8988T (cell line): Measurements from ENCODE around the gene APOBEC4.
"Not testable (repeated sequence)": the region's sequence is repeated elsewhere in the genome, so short reads cannot be mapped to it uniquely, and the experiment has no call there.

Source experiments
- DNase-seq: peaks from one replicate; pipeline ENCODE4 v3.0.0; 2011

The APOBEC4 gene

GRCh38 chr1:183633676-183634343, 19.3 kb downstream of the APOBEC4 start:
- DNase-seq, result no peak

GRCh38 chr1:183632964-183633363, 20.2 kb downstream of the APOBEC4 start:
- DNase-seq, result no peak

- no peak for DNase-seq
Measured at GRCh38 chr1:183632114-183632513, 21.0 kb downstream of the APOBEC4 start.

- DNase-seq, result no peak
Measured at GRCh38 chr1:183630748-183631147, 22.4 kb downstream of the APOBEC4 start.

- DNase-seq, result no peak
Measured at GRCh38 chr1:183628537-183628936, 24.6 kb downstream of the APOBEC4 start.

- not testable (repeated sequence) for DNase-seq
Measured at GRCh38 chr1:183626236-183626635, 26.9 kb downstream of the APOBEC4 start.

- DNase-seq, result no peak
Measured at GRCh38 chr1:183622884-183623785, 30.0 kb downstream of the APOBEC4 start.

GRCh38 chr1:183622013-183622412, 31.1 kb downstream of the APOBEC4 start:
- DNase-seq, result no peak

- DNase-seq, result no peak
Measured at GRCh38 chr1:183620311-183620710, 32.8 kb downstream of the APOBEC4 start.

- no peak for DNase-seq
Measured at GRCh38 chr1:183619781-183620180, 33.3 kb downstream of the APOBEC4 start.

GRCh38 chr1:183618202-183618601, 34.9 kb downstream of the APOBEC4 start:
- not testable (repeated sequence) for DNase-seq

- not testable (repeated sequence) for DNase-seq
Measured at GRCh38 chr1:183612975-183613374, 40.1 kb downstream of the APOBEC4 start.

GRCh38 chr1:183612407-183612806, 40.7 kb downstream of the APOBEC4 start:
- no peak for DNase-seq

GRCh38 chr1:183611021-183611420, 42.1 kb downstream of the APOBEC4 start:
- DNase-seq, result no peak

GRCh38 chr1:183609759-183610452, 43.2 kb downstream of the APOBEC4 start:
- DNase-seq, result no peak

GRCh38 chr1:183609313-183609712, 43.8 kb downstream of the APOBEC4 start:
- DNase-seq, result no peak

- no peak for DNase-seq
Measured at GRCh38 chr1:183607322-183607980, 45.7 kb downstream of the APOBEC4 start.

GRCh38 chr1:183605904-183606303, 47.2 kb downstream of the APOBEC4 start:
- DNase-seq, result no peak

GRCh38 chr1:183604815-183605214, 48.3 kb downstream of the APOBEC4 start:
- DNase-seq, result no peak

- no peak for DNase-seq
Measured at GRCh38 chr1:183604038-183604808, 48.9 kb downstream of the APOBEC4 start.

GRCh38 chr1:183602510-183602909, 50.6 kb downstream of the APOBEC4 start:
- DNase-seq, result no peak

- no peak for DNase-seq
Measured at GRCh38 chr1:183600634-183601033, 52.5 kb downstream of the APOBEC4 start.
